T-helper 1 cell treated with Interleukin-12 subunit alpha and Interleukin-12 subunit beta and Interleukin-4 antibody, amounts not matched to agents 30 μg/mL and 1 μg/mL, for 36 hours (primary cell): ENCODE measurements around the gene INSRR.

Experiments
- H3K27ac Mint-ChIP-seq: one replicate; pipeline ENCODE4 v1.8.0; 2021; ENCODE audit warnings: mild to moderate bottlenecking, mixed read lengths
- H3K27me3 Mint-ChIP-seq: one replicate; pipeline ENCODE4 v1.8.0; 2021; ENCODE audit warnings: low read depth, mixed read lengths
- H3K36me3 Mint-ChIP-seq: one replicate; pipeline ENCODE4 v1.8.0; 2021; ENCODE audit warnings: low read depth, mixed read lengths
- H3K4me1 Mint-ChIP-seq: one replicate; pipeline ENCODE4 v1.8.0; 2021; ENCODE audit warnings: low read depth, mixed read lengths
- H3K4me3 Mint-ChIP-seq: one replicate; pipeline ENCODE4 v1.8.0; 2021; ENCODE audit warnings: mild to moderate bottlenecking, moderate library complexity, mixed read lengths
- H3K9me3 Mint-ChIP-seq: one replicate; pipeline ENCODE4 v1.8.0; 2021; ENCODE audit warnings: mixed read lengths

The INSRR gene

DNA sequence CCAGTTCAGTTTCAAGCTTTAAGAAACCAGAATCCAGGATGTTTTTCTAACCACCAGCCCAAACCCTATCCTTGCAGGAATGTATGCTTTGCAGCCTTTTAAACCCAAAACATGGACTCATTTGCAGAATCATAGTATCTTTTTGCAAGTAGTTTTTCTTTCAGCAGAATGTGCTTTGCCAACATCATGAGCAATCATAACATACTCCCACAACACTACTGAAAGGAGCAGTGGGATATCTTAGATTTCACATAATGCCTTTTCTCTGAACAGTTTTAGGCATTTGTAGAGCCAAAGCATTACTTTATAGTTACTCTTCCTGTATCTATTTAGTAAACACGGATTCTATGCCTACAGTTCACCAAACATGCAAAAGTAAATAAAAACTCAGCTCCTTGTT is 32.3 kb downstream of the INSRR start:
- Mint-ChIP-seq H3K4me1 (peaks cover 22% of the 10 kb centered on the region), H3K27me3 (peaks cover 5% of the 10 kb centered on the region), H3K4me3 (no peak overlapping the region), H3K9me3 (no peaks in the 10 kb centered on the region), H3K27ac (no peak overlapping the region), H3K36me3 (no peaks in the 10 kb centered on the region)

- Mint-ChIP-seq H3K4me1 (peaks cover 32% of the 10 kb centered on the region), H3K27me3 (no peaks in the 10 kb centered on the region), H3K4me3 (no peak overlapping the region), H3K36me3 (peaks cover 8% of the 10 kb centered on the region), H3K9me3 (peaks cover 4% of the 10 kb centered on the region), H3K27ac (no peak overlapping the region)
These were observed 35.6 kb downstream of the INSRR start for GRCh38 chr1:156823210-156823790.

- no peak overlapping the region for H3K27ac Mint-ChIP-seq
- H3K4me3 Mint-ChIP-seq, result no peak overlapping the region
- peaks cover 11% of the 10 kb centered on the region for H3K36me3 Mint-ChIP-seq
- peaks cover 36% of the 10 kb centered on the region for H3K4me1 Mint-ChIP-seq
- no peaks in the 10 kb centered on the region for H3K27me3 Mint-ChIP-seq
- peaks cover 4% of the 10 kb centered on the region for H3K9me3 Mint-ChIP-seq
These were observed 36.2 kb downstream of the INSRR start for GRCh38 chr1:156822680-156823079.

DNA sequence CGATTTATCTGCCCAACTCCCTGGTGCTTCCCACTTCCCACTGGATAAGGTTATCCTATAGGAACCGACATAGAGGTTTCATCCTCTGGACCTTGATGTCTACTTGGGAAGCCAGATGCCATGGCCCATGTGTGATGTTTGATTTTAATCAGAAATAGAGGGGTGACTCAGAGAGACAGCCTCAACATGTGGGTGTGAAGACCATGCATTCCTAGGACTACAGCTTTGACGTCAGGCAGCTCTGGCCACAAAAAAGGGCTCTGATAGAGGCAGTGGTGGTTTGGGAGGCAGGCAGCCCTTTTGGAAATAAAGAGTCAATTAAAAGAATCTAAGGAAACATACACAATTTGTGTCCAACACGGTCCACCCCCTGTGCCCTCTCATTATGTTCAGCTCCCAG is 37.1 kb downstream of the INSRR start:
- Mint-ChIP-seq H3K9me3 (peaks cover 4% of the 10 kb centered on the region), H3K27ac (peak overlapping the region; percentile 7), H3K27me3 (no peaks in the 10 kb centered on the region), H3K4me3 (no peak overlapping the region), H3K36me3 (peaks cover 11% of the 10 kb centered on the region), H3K4me1 (peaks cover 40% of the 10 kb centered on the region)

GRCh38 chr1:156816561-156817328 is 42.2 kb downstream of the INSRR start, which contains the start of gene SH2D2A:
SH2D2A (minus strand) TSS chr1:156816848; CDS start chr1:156816708, 140 bp downstream.
- Mint-ChIP-seq H3K9me3 (peaks cover 4% of the 10 kb centered on the region), H3K27ac (peak within 1 kb of the TSS; percentile 100), H3K4me1 (peaks cover 59% of the 10 kb centered on the region), H3K4me3 (peak within 1 kb of the TSS; percentile 89), H3K36me3 (peaks cover 53% of the 10 kb centered on the region), H3K27me3 (no peaks in the 10 kb centered on the region)

GRCh38 chr1:156815961-156816422 is 42.9 kb downstream of the INSRR start:
- Mint-ChIP-seq H3K27ac (peak overlapping the region; percentile 100), H3K4me3 (peak overlapping the region; percentile 89), H3K36me3 (peaks cover 60% of the 10 kb centered on the region), H3K4me1 (peaks cover 60% of the 10 kb centered on the region), H3K9me3 (peaks cover 4% of the 10 kb centered on the region), H3K27me3 (no peaks in the 10 kb centered on the region)

- peak overlapping the region; percentile 89 for H3K4me3 Mint-ChIP-seq
- no peaks in the 10 kb centered on the region for H3K27me3 Mint-ChIP-seq
- peaks cover 58% of the 10 kb centered on the region for H3K36me3 Mint-ChIP-seq
- H3K27ac Mint-ChIP-seq, result peak overlapping the region; percentile 100
- H3K9me3 Mint-ChIP-seq, result no peaks in the 10 kb centered on the region
- H3K4me1 Mint-ChIP-seq, result peaks cover 56% of the 10 kb centered on the region
These were observed 43.5 kb downstream of the INSRR start for GRCh38 chr1:156815307-156815826.

DNA sequence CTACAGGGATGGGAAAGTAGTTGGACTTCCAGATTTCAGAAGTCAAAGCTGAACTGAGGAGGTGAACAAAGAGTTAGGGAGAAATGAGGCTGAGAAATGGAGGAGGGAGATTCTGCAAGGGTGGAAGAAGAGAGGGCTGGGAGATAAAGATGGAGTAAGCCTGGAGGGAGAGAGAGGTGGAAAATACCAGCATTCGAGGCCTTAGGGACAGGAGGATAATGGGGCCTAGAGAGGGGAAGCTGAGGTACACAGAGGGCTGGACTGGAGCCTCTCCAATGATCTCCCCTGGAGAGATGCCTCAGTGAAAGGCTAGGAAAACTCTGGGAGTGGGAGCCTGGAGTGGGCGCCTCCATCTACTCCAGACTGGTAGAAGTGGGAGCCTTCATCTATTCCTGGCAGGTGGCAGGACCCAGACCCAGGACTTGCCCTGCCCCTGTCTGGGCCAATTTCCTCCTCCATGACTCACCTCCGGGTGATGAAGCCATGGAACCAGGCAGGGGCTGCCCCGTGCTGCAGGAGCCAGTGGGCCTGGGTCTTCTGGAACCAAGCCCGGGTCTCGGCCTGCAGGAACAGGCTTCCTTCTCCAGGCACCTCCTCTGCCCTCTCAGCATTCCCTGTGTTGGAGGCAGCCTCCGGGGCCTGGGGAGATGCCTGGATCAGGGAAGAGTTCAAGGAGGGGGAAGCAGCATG is 44.2 kb downstream of the INSRR start:
- H3K27me3 Mint-ChIP-seq, result no peaks in the 10 kb centered on the region
- no peaks in the 10 kb centered on the region for H3K9me3 Mint-ChIP-seq
- H3K4me3 Mint-ChIP-seq, result peak overlapping the region; percentile 89
- peaks cover 57% of the 10 kb centered on the region for H3K36me3 Mint-ChIP-seq
- peak overlapping the region; percentile 100 for H3K27ac Mint-ChIP-seq
- peaks cover 54% of the 10 kb centered on the region for H3K4me1 Mint-ChIP-seq

DNA sequence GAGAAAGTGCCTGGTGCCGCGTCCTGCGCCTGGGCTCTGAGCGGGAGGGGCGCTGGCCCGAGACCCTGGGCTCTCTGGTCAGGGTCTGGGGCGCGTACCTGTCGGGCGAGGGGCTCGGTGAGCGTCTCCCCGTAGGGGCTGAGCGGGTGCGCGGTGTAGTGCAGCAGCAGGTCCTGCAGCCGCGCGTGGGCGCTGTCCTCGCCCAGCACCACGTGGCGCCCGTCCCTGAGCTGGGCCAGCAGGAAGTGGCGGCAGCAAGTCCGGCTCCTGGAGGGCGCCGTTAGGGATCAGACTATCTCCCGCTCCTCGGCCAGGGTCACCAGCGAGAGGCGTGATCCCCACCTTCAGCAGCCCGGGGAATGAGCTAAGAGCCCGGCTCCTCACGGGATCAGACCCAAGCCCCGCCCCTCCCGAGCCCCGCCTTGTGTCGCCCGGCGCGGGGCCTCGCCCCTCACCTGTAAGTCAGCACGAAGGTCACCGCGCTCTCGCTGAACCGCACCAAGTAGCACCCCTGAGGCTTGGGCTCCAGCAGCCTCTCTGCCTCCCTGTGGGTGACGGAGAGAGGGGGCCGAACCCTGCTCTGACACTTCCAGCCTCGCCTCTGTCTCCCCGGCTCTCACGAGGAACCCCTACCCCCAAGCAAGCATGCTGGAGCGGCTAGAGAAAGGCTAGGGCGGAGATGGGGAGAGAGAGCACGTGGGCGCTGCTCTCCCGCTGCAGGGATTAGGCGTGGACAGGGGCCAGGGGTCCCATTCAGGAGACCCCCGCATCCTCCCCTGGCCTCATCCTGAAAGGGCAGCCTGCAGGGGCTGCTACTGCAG is 45.0 kb downstream of the INSRR start:
- Mint-ChIP-seq H3K27ac (peak overlapping the region; percentile 100), H3K4me1 (peaks cover 57% of the 10 kb centered on the region), H3K36me3 (peaks cover 61% of the 10 kb centered on the region), H3K27me3 (no peaks in the 10 kb centered on the region), H3K4me3 (peak overlapping the region; percentile 89), H3K9me3 (no peaks in the 10 kb centered on the region)

- Mint-ChIP-seq H3K27ac (peak overlapping the region; percentile 100), H3K27me3 (no peaks in the 10 kb centered on the region), H3K4me1 (peaks cover 62% of the 10 kb centered on the region), H3K36me3 (peaks cover 67% of the 10 kb centered on the region), H3K4me3 (peak overlapping the region; percentile 89), H3K9me3 (no peaks in the 10 kb centered on the region)
These were observed 45.6 kb downstream of the INSRR start for GRCh38 chr1:156813298-156813697.

DNA sequence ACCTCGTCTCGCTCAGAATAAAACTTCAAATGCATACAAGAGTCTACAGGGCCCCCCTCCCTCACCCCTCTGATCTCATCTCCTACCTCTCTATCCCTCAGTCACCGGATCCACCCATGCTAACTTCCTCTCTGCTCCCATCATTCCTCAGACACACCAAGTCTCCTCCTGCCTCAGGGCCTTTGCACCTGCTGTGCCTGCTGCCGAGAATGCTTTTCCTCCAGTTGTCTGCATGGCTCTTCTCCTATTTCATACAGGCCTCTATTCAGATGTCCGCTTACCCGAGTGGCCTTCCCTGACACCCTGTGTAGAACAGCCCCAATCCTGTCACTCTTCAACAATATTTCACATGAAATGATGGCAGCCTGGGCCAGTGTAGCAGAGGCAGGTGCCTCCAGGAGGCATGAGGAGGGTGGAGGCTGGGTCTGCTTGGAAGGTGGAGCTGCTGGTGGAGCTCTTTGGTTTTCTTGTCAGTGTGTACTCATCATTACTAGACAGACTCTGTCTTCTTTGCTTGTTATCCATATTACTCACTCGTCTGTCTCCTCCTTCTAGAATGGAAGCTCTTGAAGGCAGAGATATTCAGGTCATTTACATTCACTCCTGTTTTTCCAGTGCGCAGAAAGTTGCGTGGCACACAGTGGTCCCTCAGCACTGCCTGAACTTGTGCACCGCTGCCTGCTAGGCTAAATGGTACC is 46.5 kb downstream of the INSRR start:
- H3K9me3 Mint-ChIP-seq, result no peaks in the 10 kb centered on the region
- H3K27me3 Mint-ChIP-seq, result no peaks in the 10 kb centered on the region
- H3K4me1 Mint-ChIP-seq, result peaks cover 67% of the 10 kb centered on the region
- H3K27ac Mint-ChIP-seq, result peak overlapping the region; percentile 100
- H3K4me3 Mint-ChIP-seq, result peak overlapping the region; percentile 89
- peaks cover 72% of the 10 kb centered on the region for H3K36me3 Mint-ChIP-seq

DNA sequence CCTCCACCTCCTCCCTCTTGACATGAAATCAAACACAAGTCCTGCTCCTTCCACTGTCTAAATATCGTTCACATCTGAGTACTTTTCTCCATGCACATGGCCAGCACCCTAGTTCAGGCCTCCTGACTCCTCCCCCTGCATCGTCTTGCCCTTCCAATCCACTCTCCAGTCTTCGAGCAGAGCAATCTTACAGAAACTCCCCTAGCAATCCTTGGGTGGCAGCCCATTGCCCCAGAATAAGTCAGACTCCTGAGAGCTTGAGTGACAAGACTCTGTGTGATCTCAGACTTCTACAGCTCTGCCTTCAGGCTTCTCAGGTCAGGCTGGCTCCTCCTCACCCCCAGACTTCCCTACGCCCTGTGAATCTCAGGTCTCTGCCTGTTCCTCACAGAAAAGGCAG is 47.7 kb downstream of the INSRR start:
- H3K27ac Mint-ChIP-seq, result peak overlapping the region; percentile 100
- H3K4me1 Mint-ChIP-seq, result peaks cover 71% of the 10 kb centered on the region
- peaks cover 82% of the 10 kb centered on the region for H3K36me3 Mint-ChIP-seq
- no peaks in the 10 kb centered on the region for H3K27me3 Mint-ChIP-seq
- peak overlapping the region; percentile 89 for H3K4me3 Mint-ChIP-seq
- H3K9me3 Mint-ChIP-seq, result no peaks in the 10 kb centered on the region

DNA sequence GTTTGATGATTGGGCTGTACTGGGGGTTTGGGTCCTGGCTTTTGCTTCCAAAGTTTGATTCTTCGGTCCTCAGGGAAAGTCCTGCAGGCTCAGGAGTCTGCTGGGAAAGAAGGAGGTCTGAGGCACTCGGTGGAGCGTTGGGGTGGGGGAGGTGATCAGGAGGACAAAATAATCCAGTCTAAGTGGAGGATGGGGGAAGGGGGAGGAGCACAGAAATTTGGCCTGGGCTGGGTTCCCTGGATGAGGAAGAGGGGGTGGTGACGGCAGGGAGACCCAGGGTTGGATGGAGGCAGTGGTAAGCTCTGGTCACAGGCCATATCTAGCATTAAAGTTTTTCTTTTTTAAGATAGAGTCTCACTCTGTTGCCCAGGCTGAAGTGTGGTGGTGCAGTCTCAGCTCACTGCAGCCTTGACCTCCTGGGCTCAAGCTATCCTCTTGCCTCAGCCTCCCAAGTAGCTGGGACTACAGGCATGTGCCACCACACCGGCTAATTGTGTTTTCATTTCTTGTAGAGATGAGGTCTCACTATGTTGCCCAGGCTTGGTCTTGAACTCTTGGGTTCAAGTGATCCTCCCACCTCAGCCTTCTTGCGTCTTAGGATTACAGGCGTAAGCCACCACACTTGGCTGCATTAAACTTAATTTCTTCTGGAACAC is 49.1 kb downstream of the INSRR start:
- peak overlapping the region; percentile 94 for H3K27ac Mint-ChIP-seq
- peak overlapping the region; percentile 51 for H3K4me3 Mint-ChIP-seq
- H3K27me3 Mint-ChIP-seq, result no peaks in the 10 kb centered on the region
- H3K4me1 Mint-ChIP-seq, result peaks cover 71% of the 10 kb centered on the region
- H3K9me3 Mint-ChIP-seq, result no peaks in the 10 kb centered on the region
- peaks cover 78% of the 10 kb centered on the region for H3K36me3 Mint-ChIP-seq
